AML-193 (cell line): ENCODE results near the gene COQ4.
"Not testable (repeated sequence)": the region's sequence is repeated elsewhere in the genome, so short reads cannot be mapped to it uniquely, and the experiment has no call there.

Experiments used
- DNase-seq, 2 experiments: peaks; one replicate each; lab custom pipeline; 2025; lab: John Stamatoyannopoulos, UW

Gene COQ4

GRCh38 chr9:128322404-128323211 lies at the start of gene COQ4, which contains the start of gene TRUB2:
Gene COQ4 (plus strand): TSS chr9:128322839. CDS start chr9:128322859, 20 bp downstream.
Gene TRUB2 (minus strand): TSS chr9:128322447. CDS start chr9:128322408, 39 bp downstream.
- DNase-seq, result peak; percentile 89 to 92

DNA sequence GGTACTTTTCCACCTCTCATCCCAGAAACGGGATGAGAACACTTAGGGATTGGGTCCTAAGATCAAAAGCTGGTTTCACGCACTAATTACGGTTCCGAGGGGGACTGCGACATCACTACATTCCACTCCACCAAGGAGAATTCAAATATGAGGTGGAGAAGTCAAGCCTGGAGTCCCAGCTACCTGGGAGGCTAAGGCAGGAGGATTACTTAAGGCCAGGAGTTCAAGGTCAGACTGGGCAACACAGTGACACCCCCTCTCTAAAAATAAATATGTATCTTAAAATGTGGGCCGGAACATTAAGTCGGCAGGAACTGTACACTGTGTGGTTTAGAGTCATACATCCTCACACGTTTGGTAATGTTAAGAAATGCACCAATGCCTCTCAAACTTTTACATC lies 48.4 kb upstream of the COQ4 start:
- no peak for DNase-seq

- no peak for DNase-seq
These were observed 47.2 kb upstream of the COQ4 start, which contains the start of gene GOLGA2 for GRCh38 chr9:128275198-128276007. Gene GOLGA2 (minus strand): TSS chr9:128276007. CDS start chr9:128275976, 31 bp downstream.

- peak; percentile 98 for DNase-seq
These were observed 46.5 kb upstream of the COQ4 start, which contains the start of gene SWI5 for GRCh38 chr9:128276008-128276573. Gene SWI5 (plus strand): TSS chr9:128276276.

DNA sequence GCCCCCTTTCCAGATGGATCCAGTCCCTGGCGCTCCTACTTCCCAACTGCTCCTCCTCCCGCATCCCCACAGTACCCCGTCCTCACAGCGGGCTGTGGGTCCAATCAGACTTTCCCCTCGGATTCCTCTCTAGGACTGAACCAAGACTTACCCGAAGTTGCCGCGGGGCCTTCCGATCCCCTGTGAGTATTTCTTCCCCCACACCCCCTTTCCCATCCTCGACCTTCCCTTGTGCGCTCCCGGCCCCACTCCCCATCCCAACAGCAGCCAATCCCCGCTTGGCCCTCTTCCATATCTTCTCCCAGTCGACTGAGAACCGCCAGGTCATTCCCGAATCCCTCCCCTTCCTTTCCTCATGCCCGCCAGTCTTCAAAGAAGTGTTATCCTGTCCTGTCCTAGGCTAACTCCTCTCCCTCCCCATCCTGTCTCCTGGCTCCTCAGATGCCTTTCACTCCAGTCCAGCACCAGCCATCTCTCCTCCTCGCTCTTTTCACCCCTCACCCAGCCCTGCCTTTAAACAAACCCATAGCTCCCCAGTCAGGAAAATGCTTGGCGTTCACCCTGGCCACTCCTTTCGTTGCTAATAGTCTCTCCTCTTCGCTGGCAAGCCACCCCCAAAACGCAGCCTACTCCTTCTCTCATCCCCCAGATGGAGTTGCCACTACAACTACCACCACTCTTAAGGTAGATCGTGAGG lies 45.9 kb upstream of the COQ4 start:
- DNase-seq, result no peak

DNA sequence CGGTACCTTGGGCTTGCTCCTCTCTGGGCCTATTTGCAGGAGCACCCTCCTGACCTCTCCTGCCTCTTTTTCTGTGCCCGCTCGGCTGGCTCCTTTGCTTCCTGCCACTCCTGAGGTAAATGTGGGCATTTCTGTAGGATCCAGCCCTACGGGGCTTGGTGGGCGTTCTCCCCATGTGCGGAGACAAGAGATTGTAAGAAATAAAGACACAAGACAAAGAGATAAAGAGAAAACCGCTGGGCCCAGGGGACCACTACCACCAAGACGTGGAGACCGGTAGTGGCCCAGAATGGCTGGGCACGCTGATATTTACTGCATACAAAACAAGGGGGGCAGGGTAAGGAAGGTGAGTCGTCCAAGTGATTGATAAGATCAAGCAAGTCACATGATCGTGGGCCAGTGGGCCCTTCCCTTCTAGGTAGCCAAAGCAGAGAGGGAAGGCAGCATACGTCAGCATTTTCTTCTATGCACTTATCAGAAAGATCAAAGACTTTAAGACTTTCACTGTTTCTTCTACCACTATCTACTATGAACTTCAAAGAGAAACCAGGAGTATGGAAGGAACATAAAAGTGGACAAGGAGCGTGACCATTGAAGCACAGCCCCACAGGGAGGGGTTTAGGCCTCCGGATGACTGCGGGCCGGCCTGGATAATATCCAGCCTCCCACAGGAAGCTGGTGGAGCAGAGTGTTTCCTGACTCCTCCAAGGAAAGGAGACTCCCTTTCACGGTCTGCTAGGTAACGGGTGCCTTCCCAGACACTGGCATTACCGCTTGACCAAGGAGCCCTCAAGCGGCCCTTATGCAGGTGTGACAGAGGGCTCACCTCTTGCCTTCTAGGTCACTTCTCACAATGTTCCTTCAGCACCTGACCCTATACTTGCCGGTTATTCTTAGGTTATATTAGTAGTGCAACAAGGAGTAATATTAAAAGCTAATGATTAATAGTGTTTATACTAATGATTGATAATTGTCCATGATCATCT lies 43.3 kb upstream of the COQ4 start:
- not testable (repeated sequence) for DNase-seq

DNA sequence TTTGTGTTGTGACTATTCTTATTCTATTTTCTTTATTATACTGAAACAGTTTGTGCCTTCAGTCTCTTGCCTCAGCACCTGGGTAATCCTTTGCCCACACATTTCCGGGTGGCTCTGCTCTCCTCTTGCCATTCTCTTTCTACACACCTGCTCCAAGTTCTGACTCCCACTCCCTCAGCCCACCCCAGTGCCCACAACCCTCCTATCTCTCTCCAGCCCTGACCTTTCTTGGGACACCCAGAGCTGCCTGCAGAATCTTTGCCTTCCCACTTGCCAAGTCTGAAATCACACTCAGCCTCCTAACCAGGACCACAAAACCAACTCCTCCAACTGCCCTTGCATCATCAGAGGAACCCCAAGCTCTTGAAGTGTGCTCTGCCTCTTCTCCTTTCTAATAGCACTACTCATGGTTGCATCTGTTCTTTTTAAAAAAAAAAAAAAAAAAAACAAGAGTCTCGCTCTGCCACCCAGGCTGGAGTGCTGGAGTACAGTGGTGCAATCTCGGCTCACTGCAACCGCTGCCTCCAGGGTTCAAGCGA lies 42.5 kb upstream of the COQ4 start:
- peak; percentile 59 to 72 for DNase-seq

DNA sequence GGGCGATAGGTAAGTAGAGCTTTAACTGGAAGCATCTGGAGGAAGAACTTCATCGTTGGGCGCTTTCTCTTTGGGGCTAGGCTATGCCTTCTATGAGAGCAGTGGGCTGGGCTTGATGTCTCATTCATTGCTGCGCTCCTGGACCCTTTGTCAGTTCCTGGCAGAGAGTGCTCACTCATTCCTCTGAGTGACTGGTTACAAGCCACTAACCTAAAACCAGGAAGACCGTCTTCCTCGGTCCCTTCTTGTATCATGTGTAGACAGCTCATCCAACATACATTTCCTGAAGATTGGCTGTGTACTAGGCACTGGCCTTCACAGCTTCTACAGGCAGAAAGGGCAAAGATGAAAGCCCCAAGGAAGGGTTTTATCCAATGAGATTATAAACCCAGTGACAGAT lies 40.1 kb upstream of the COQ4 start:
- no peak for DNase-seq

GRCh38 chr9:128285033-128285784 lies 37.4 kb upstream of the COQ4 start:
- DNase-seq, result no peak

GRCh38 chr9:128286440-128286839 lies 36.2 kb upstream of the COQ4 start:
- no peak for DNase-seq

- DNase-seq, result no peak
These were observed 34.2 kb upstream of the COQ4 start for GRCh38 chr9:128288273-128289004.

DNA sequence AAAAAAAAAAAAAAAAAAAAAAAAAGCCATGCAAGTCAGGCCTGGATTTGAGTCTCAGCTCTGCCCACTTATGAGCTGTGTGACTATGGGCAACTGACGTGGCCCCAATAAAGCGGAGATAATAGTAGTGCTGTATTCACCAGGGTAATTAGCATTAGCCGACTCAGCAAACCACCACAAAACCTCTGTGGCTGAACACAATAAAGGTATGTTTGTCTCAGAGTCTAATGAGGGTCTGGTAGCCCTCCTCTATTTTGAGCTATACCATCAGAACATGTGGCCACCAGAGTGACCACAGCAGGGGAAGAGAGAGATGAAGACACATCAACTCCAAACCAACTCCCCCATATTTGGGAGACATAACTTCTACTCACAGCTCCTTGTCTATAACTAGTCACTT lies 30.6 kb upstream of the COQ4 start:
- DNase-seq, result no peak

GRCh38 chr9:128293091-128293490 lies 29.5 kb upstream of the COQ4 start:
- DNase-seq, result no peak

GRCh38 chr9:128294142-128294541 lies 28.5 kb upstream of the COQ4 start:
- DNase-seq, result no peak

DNA sequence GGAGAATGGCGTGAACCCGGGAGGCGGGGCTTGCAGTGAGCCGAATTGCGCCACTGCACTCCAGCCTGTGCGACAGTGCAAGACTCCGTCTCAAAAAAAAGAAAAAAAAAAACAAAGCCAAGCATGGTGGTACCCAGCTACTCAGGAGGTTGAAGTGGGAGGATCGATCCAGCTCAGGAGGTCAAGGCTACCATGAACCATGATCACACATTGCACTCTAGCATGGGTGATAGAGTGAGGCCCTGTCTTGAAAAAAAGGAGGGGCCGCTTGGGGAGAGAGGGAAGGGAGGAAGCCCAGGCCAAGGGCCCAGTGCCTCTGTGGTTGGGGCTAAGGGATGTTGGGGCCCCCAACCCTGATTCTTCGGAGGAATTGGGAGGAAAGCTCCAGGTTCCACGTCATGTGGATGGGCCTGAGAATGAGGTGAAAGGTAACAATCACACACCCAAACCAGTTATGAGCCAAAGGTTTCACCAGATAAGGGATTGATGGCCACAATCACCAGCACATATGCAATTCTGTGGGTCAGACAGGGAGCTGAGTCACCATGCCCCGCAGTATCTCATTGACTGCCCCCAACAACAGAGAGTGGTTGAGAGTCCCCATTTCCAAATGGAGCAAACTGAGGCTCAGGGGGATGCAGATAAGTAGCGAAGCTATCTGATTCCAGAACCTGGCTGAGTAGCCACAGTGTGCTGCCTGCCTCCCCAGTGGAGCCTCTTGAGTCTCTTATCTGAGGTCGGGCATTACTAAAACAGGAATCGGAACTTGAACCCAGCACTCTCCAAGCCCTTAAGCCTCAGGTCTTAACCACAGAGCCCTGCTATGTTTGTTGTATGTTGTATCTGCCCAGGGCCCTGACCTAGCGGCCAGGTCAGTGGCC lies 26.1 kb upstream of the COQ4 start:
- no peak for DNase-seq

DNA sequence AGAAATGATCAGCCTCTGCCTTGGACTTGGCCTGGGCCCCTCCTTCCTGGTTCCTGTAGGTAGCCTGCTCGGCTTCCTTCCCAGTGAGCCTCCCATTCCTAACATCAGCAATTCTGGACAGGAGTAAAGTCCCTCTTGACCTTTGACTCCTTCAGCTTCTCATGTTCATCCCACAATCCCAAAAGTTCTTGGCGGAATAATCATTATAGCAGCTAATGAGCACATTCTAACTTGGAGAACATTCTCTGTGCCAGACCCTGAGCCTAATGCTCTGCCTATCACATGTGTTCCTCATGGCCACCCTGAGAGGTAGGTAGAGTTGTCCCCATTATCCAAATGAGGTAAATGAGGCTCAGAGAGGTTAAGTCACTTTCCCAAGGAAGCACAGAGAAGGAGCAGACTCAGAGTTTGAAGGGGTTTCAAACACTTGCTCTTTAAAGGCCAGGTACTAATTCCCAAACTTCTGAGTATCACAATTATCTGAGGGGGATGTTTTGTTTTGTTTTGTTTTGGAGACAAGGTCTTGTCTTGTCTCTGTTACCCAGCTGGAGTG lies 25.3 kb upstream of the COQ4 start:
- DNase-seq, result no peak
